Measurements from ENCODE around the gene DIPK1B.

Gene DIPK1B

GRCh38 chr9:136723989-136724388, 11.6 kb downstream of the DIPK1B start:
- Histone ChIP-seq H3K27ac (ENCODE audit: low read length) (no peak overlapping the region), H3K9ac (ENCODE audit: low read length in 2 of 2) (no peak overlapping the region), H3K9me3 (ENCODE audit: control insufficient read depth in 2 of 2, low read length in 2 of 2) (no peaks in the 10 kb centered on the region), H3K4me3 (ENCODE audit: low read length in 2 of 2) (no peak overlapping the region), H3K36me3 (ENCODE audit: control insufficient read depth in 2 of 2, insufficient read depth in 2 of 2, low read length in 2 of 2) (peaks cover 29 to 31% of the 10 kb centered on the region in 2 donors), H3K27me3 (ENCODE audit: control insufficient read depth in 1 of 2, insufficient read depth in 2 of 2, low read length in 2 of 2) (no peaks in the 10 kb centered on the region), H3K4me1 (ENCODE audit: control insufficient read depth, insufficient read depth, low read length) (peaks cover 64% of the 10 kb centered on the region)

- Histone ChIP-seq H3K27ac (ENCODE audit: low read length) (no peak overlapping the region), H3K9me3 (ENCODE audit: control insufficient read depth in 2 of 2, low read length in 2 of 2) (no peaks in the 10 kb centered on the region), H3K4me1 (ENCODE audit: control insufficient read depth, insufficient read depth, low read length) (peaks cover 61% of the 10 kb centered on the region), H3K36me3 (ENCODE audit: control insufficient read depth in 2 of 2, insufficient read depth in 2 of 2, low read length in 2 of 2) (peaks cover 29 to 31% of the 10 kb centered on the region in 2 donors), H3K4me3 (ENCODE audit: low read length in 2 of 2) (no peak overlapping the region), H3K27me3 (ENCODE audit: control insufficient read depth in 1 of 2, insufficient read depth in 2 of 2, low read length in 2 of 2) (no peaks in the 10 kb centered on the region), H3K9ac (ENCODE audit: low read length in 2 of 2) (no peak overlapping the region)
Measured at GRCh38 chr9:136724772-136725171, 12.4 kb downstream of the DIPK1B start.

- Histone ChIP-seq H3K36me3 (ENCODE audit: control insufficient read depth in 2 of 2, insufficient read depth in 2 of 2, low read length in 2 of 2) (peaks cover 29 to 31% of the 10 kb centered on the region in 2 donors), H3K4me1 (ENCODE audit: control insufficient read depth, insufficient read depth, low read length) (peaks cover 53% of the 10 kb centered on the region), H3K27ac (ENCODE audit: low read length) (no peak overlapping the region), H3K4me3 (ENCODE audit: low read length in 2 of 2) (peak overlapping the region; percentile 61 to 96), H3K27me3 (ENCODE audit: control insufficient read depth in 1 of 2, insufficient read depth in 2 of 2, low read length in 2 of 2) (no peaks in the 10 kb centered on the region), H3K9ac (ENCODE audit: low read length in 2 of 2) (peak overlapping the region in 1 of 2 donors; percentile 41), H3K9me3 (ENCODE audit: control insufficient read depth in 2 of 2, low read length in 2 of 2) (no peaks in the 10 kb centered on the region)
Measured at GRCh38 chr9:136725612-136726011, 13.2 kb downstream of the DIPK1B start.

GRCh38 chr9:136726118-136726517, 13.7 kb downstream of the DIPK1B start:
- H3K27me3 ChIP-seq (ENCODE audit: control insufficient read depth in 1 of 2, insufficient read depth in 2 of 2, low read length in 2 of 2): no peaks in the 10 kb centered on the region
- no peak overlapping the region for H3K27ac ChIP-seq (ENCODE audit: low read length)
- H3K4me1 ChIP-seq (ENCODE audit: control insufficient read depth, insufficient read depth, low read length): peaks cover 48% of the 10 kb centered on the region
- peaks cover 29 to 31% of the 10 kb centered on the region in 2 donors for H3K36me3 ChIP-seq (ENCODE audit: control insufficient read depth in 2 of 2, insufficient read depth in 2 of 2, low read length in 2 of 2)
- no peaks in the 10 kb centered on the region for H3K9me3 ChIP-seq (ENCODE audit: control insufficient read depth in 2 of 2, low read length in 2 of 2)
- H3K9ac ChIP-seq (ENCODE audit: low read length in 2 of 2): peak overlapping the region; percentile 41 to 71
- H3K4me3 ChIP-seq (ENCODE audit: low read length in 2 of 2): peak overlapping the region; percentile 61 to 96

- no peaks in the 10 kb centered on the region for H3K9me3 ChIP-seq (ENCODE audit: control insufficient read depth in 2 of 2, low read length in 2 of 2)
- H3K36me3 ChIP-seq (ENCODE audit: control insufficient read depth in 2 of 2, insufficient read depth in 2 of 2, low read length in 2 of 2): peaks cover 29% of the 10 kb centered on the region in 2 donors
- no peak overlapping the region for H3K27ac ChIP-seq (ENCODE audit: low read length)
- peak overlapping the region; percentile 64 to 71 for H3K9ac ChIP-seq (ENCODE audit: low read length in 2 of 2)
- peak overlapping the region; percentile 61 to 96 for H3K4me3 ChIP-seq (ENCODE audit: low read length in 2 of 2)
- no peaks in the 10 kb centered on the region for H3K27me3 ChIP-seq (ENCODE audit: control insufficient read depth in 1 of 2, insufficient read depth in 2 of 2, low read length in 2 of 2)
- H3K4me1 ChIP-seq (ENCODE audit: control insufficient read depth, insufficient read depth, low read length): peaks cover 45% of the 10 kb centered on the region
Measured at GRCh38 chr9:136726631-136727191, 14.3 kb downstream of the DIPK1B start.

GRCh38 chr9:136728080-136728547, 15.7 kb downstream of the DIPK1B start:
- Histone ChIP-seq H3K27ac (ENCODE audit: low read length) (no peak overlapping the region), H3K4me1 (ENCODE audit: control insufficient read depth, insufficient read depth, low read length) (peaks cover 40% of the 10 kb centered on the region), H3K9me3 (ENCODE audit: control insufficient read depth in 2 of 2, low read length in 2 of 2) (no peaks in the 10 kb centered on the region), H3K4me3 (ENCODE audit: low read length in 2 of 2) (peak overlapping the region; percentile 67 to 96), H3K36me3 (ENCODE audit: control insufficient read depth in 2 of 2, insufficient read depth in 2 of 2, low read length in 2 of 2) (peaks cover 26% of the 10 kb centered on the region in 2 donors), H3K27me3 (ENCODE audit: control insufficient read depth in 1 of 2, insufficient read depth in 2 of 2, low read length in 2 of 2) (no peaks in the 10 kb centered on the region), H3K9ac (ENCODE audit: low read length in 2 of 2) (peak overlapping the region; percentile 77 to 90)

GRCh38 chr9:136728548-136729123, 16.3 kb downstream of the DIPK1B start:
- Histone ChIP-seq H3K9ac (ENCODE audit: low read length in 2 of 2) (peak overlapping the region; percentile 55 to 77), H3K36me3 (ENCODE audit: control insufficient read depth in 2 of 2, insufficient read depth in 2 of 2, low read length in 2 of 2) (peaks cover 21% of the 10 kb centered on the region in 2 donors), H3K27ac (ENCODE audit: low read length) (no peak overlapping the region), H3K27me3 (ENCODE audit: control insufficient read depth in 1 of 2, insufficient read depth in 2 of 2, low read length in 2 of 2) (no peaks in the 10 kb centered on the region), H3K9me3 (ENCODE audit: control insufficient read depth in 2 of 2, low read length in 2 of 2) (no peaks in the 10 kb centered on the region), H3K4me1 (ENCODE audit: control insufficient read depth, insufficient read depth, low read length) (peaks cover 40% of the 10 kb centered on the region), H3K4me3 (ENCODE audit: low read length in 2 of 2) (peak overlapping the region; percentile 67 to 96)

GRCh38 chr9:136729144-136729543, 16.8 kb downstream of the DIPK1B start:
- Histone ChIP-seq H3K27ac (ENCODE audit: low read length) (no peak overlapping the region), H3K4me1 (ENCODE audit: control insufficient read depth, insufficient read depth, low read length) (peaks cover 40% of the 10 kb centered on the region), H3K9ac (ENCODE audit: low read length in 2 of 2) (peak overlapping the region; percentile 55 to 77)

GRCh38 chr9:136729926-136730325, 17.6 kb downstream of the DIPK1B start:
- Histone ChIP-seq H3K27me3 (ENCODE audit: control insufficient read depth in 1 of 2, insufficient read depth in 2 of 2, low read length in 2 of 2) (no peaks in the 10 kb centered on the region), H3K36me3 (ENCODE audit: control insufficient read depth in 2 of 2, insufficient read depth in 2 of 2, low read length in 2 of 2) (peaks cover 11 to 12% of the 10 kb centered on the region in 2 donors), H3K4me1 (ENCODE audit: control insufficient read depth, insufficient read depth, low read length) (peaks cover 40% of the 10 kb centered on the region), H3K9ac (ENCODE audit: low read length in 2 of 2) (no peak overlapping the region), H3K27ac (ENCODE audit: low read length) (no peak overlapping the region), H3K9me3 (ENCODE audit: control insufficient read depth in 2 of 2, low read length in 2 of 2) (no peaks in the 10 kb centered on the region), H3K4me3 (ENCODE audit: low read length in 2 of 2) (no peak overlapping the region)

More at GRCh38 chr9:136729144-136729543, 16.8 kb downstream of the DIPK1B start:
- Histone ChIP-seq H3K4me3 (ENCODE audit: low read length in 2 of 2) (peak overlapping the region; percentile 67 to 96), H3K27me3 (ENCODE audit: control insufficient read depth in 1 of 2, insufficient read depth in 2 of 2, low read length in 2 of 2) (no peaks in the 10 kb centered on the region), H3K9me3 (ENCODE audit: control insufficient read depth in 2 of 2, low read length in 2 of 2) (no peaks in the 10 kb centered on the region), H3K36me3 (ENCODE audit: control insufficient read depth in 2 of 2, insufficient read depth in 2 of 2, low read length in 2 of 2) (peaks cover 16% of the 10 kb centered on the region in 2 donors)

- Histone ChIP-seq H3K27ac (ENCODE audit: low read length) (no peak overlapping the region), H3K27me3 (ENCODE audit: control insufficient read depth in 1 of 2, insufficient read depth in 2 of 2, low read length in 2 of 2) (no peaks in the 10 kb centered on the region), H3K36me3 (ENCODE audit: control insufficient read depth in 2 of 2, insufficient read depth in 2 of 2, low read length in 2 of 2) (no peaks in the 10 kb centered on the region), H3K4me1 (ENCODE audit: control insufficient read depth, insufficient read depth, low read length) (peaks cover 16% of the 10 kb centered on the region), H3K9me3 (ENCODE audit: control insufficient read depth in 2 of 2, low read length in 2 of 2) (no peaks in the 10 kb centered on the region), H3K9ac (ENCODE audit: low read length in 2 of 2) (no peak overlapping the region), H3K4me3 (ENCODE audit: low read length in 2 of 2) (no peak overlapping the region)
Measured at GRCh38 chr9:136732444-136733178, 20.2 kb downstream of the DIPK1B start.
